HG03571 (cell line): ENCODE measurements around the gene TSC22D3.
A peak's percentile ranks its signal among the peaks of the same experiment; 100 is the strongest.
"Not testable (repeated sequence)": the region's sequence is repeated elsewhere in the genome, so short reads cannot be mapped to it uniquely, and the experiment has no call there.

Experiments used
- ATAC-seq: cut with Tn5 transposase; IDR thresholded peaks from one replicate; pipeline ENCODE4 v1.9.1; 2021; ENCODE audit not compliant: unreplicated experiment

TSC22D3 gene

GRCh38 chrX:107775734-107776511, at the start of gene TSC22D3:
TSC22D3 (minus strand) TSS chrX:107775787; CDS start chrX:107775419, 368 bp downstream.
- peak; percentile 91 for ATAC-seq

GRCh38 chrX:107823456-107823855, 47.9 kb upstream of the TSC22D3 start:
- ATAC-seq, result no peak

GRCh38 chrX:107823042-107823441, 47.5 kb upstream of the TSC22D3 start:
- ATAC-seq, result no peak

GRCh38 chrX:107818900-107819521, 43.4 kb upstream of the TSC22D3 start:
- ATAC-seq, result no peak

- not testable (repeated sequence) for ATAC-seq
These were observed 34.5 kb upstream of the TSC22D3 start for GRCh38 chrX:107810053-107810452.

GRCh38 chrX:107805179-107805578, 29.6 kb upstream of the TSC22D3 start:
- ATAC-seq, result no peak

GRCh38 chrX:107804427-107804826, 28.8 kb upstream of the TSC22D3 start:
- no peak for ATAC-seq

- no peak for ATAC-seq
These were observed 12.2 kb upstream of the TSC22D3 start for GRCh38 chrX:107787827-107788226.

GRCh38 chrX:107780525-107780924, 4.9 kb upstream of the TSC22D3 start:
- ATAC-seq, result no peak

GRCh38 chrX:107777536-107777832, 1.9 kb upstream of the TSC22D3 start, which contains the start of gene NCBP2L:
NCBP2L (plus strand) TSS chrX:107777733; CDS start chrX:107794221, 16,488 bp downstream.
- ATAC-seq, result no peak

GRCh38 chrX:107776649-107777535, 1.3 kb upstream of the TSC22D3 start:
- peak; percentile 75 for ATAC-seq

- ATAC-seq, result peak; percentile 31
These were observed 420 bp downstream of the TSC22D3 start for GRCh38 chrX:107775000-107775733.

- ATAC-seq, result no peak
These were observed 1.6 kb downstream of the TSC22D3 start for GRCh38 chrX:107773906-107774435.

- ATAC-seq, result no peak
These were observed 2.4 kb downstream of the TSC22D3 start for GRCh38 chrX:107773206-107773605.

GRCh38 chrX:107769581-107770317, 5.8 kb downstream of the TSC22D3 start:
- ATAC-seq, result no peak

- ATAC-seq, result no peak
These were observed 7.5 kb downstream of the TSC22D3 start for GRCh38 chrX:107768051-107768450.

GRCh38 chrX:107766470-107767150, 9.0 kb downstream of the TSC22D3 start:
- ATAC-seq, result no peak

GRCh38 chrX:107764845-107765608, 10.6 kb downstream of the TSC22D3 start:
- ATAC-seq, result no peak

- no peak for ATAC-seq
These were observed 11.9 kb downstream of the TSC22D3 start for GRCh38 chrX:107763647-107764046.
